Lung microvascular endothelial cell (primary cell): Measurements from ENCODE around the gene TMEM52. TPM values are rescaled to one million over a fixed set of nuclear protein-coding genes. Genes with fewer than 3 reads are reported as not detected.

Experiments
- DNase-seq, 2 donors: peaks; one replicate each; pipeline versions ENCODE4 v3.0.0 to v3.0.0-alpha.2; 2010; ENCODE audit warnings: low read depth in 2 of 2
- total RNA-seq: library from RNA; depleted of rRNA; stranded (reverse); fragments of >200 nt; gene quantifications from 2 replicates; pipeline ENCODE4 v1.2.1, GENCODE V29; 2014

The TMEM52 gene
- total RNA-seq, 1 donor from 2014 or later = 0.20 TPM

GRCh38 chr1:1914971-1915692, 3.9 kb downstream of the TMEM52 start, which contains the start of gene CALML6:
TSS of gene CALML6 (plus strand) at chr1:1915260. CDS start at chr1:1915281, 21 bp downstream.
- no peak for DNase-seq

GRCh38 chr1:1914101-1914970, 4.7 kb downstream of the TMEM52 start:
- no peak for DNase-seq

DNA sequence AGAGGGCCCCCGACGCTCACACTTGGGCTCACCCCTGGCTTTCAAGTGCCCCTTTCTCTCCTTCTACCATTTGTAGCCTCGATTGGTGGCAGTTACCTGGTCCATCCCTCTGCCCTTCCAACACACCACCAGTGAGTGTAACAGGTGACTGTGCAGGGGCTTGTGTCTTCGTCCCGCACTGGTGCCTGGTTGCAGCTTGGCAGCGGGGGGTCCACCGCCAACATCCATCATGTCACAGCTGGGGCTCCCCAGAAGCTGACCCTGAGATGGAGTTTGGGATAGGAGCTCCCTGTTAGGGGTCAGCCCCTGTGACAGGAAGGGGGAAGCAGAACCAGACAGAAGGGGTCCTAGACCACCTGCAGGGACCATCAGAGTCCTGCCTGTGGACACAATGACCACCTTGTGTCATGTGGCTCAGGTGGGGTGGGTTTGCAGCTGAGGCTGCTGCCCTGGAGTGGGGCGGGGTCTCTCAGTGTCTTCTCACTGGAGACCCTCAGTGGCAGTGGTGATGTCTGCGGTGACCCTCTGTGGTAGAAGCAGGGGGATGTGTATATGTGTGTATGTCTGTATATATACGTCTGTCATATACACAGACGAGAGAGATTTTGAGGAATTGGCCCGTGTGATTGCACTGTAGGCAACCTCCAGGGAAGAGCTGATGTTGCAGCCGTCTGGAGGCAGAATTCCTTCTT, 7.6 kb downstream of the TMEM52 start:
- no peak for DNase-seq

DNA sequence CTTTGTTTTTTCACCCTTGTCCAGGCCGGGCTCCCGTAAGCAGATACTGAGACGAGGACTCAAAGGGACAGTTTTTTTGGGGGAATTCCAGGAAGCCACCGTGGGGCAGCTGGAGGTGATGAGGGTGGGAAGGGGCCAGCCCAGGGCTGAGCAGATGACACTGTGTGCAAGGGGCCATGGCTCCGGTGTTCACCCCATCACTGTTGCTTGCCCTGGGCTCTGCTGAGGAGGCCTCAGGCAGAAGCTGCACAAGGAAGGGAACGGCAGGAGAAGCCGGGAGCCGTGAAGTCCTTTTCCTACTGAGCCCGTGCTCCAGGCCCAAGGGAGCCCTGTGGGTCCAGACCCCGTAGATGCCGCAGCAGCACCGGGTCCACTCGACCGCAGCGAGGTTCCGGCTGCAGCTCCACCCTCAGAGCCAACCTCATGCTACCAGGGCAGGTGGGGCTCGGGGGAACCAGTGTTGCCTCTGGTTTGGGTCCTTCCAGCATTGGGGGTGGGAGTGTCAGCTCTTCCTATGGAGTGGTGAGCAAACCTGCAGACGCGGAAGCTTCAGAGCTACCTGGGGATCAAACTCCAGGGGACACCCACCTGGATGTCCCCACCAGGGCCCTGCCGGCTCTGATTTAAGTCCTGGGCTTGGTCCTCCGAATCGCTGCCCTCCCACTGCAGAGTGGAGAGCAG, 8.3 kb downstream of the TMEM52 start:
- DNase-seq = no peak

GRCh38 chr1:1910033-1910465, 9.0 kb downstream of the TMEM52 start:
- DNase-seq = no peak

GRCh38 chr1:1908506-1908791, 10.6 kb downstream of the TMEM52 start:
- DNase-seq = peak in 1 of 2 donors; percentile 23

DNA sequence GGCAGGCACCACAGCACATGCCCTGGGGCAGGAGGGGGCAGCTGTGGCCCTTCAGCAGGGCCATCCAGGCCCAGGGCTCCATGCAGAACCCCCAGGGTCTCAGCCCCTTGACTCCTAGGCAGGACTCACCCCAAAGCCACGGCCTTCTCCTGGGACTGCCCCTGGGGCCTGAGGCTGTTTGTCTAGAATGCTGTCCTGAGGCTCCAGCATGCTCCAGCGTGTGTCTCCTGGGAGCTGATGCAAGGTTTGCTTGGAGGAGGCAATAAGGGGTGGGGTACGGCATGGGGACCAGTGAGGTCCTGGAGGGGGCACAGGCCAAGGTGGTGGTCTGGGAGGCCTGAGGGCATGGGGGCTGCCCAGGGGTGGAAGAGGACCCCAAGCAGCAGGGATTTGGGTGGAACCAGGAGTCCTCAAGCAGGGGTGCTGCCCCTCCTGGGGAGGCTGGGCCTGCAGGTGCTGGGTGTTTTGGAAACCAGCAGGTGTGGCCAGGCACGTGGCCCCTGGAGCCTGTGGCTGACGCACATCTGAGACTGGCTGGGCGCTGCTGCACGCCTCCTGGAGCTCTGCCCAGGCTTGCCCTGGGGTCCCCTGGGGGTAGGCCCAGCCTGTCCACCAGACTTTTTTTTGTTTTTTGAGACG, 11.9 kb downstream of the TMEM52 start:
- DNase-seq = no peak

DNA sequence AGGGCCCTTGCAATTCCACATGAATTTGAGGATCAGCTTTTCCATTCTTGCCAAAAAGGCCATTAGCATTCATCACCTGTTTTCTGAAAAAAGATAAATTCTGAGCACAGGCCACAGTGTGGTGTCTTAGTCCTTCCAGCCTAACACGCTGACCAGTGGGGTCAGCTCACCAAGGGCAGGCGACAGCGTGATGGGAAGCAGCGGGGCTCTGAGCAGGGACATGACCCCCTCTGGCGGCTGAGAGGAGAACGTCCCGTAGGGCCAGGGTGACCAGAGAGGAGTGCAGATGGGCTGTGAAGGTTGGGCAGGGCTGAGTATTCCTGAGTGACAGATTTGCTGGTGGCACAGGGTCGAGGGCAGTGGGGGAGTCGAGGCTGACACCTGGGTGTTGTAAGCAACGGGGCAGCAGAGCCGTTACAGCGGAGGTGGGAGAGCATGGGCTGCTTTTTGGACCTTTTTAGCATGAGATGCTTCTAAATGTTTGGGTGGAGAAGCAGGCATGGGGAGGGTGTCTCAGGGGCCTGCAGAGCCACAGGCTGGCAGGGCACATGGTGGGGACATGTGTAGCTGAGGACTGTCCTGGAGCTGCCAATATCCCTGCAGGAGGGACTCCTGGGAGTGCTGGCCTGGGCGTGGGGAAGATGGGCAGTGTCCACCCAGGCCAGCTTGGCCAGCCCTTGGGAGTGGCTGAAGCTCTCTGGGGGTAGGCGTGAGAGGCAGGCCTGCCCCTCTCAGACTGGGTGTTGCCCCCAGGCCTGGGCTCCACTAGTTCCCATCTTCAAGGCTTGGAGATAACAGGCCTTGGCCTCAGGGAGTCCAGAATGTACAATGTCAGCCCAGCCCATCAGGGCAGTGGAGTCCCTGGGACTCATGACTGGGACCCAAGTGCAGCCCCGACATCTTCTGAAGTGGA, 12.6 kb downstream of the TMEM52 start:
- DNase-seq = peak; percentile 86 to 91

- no peak for DNase-seq
These were observed 15.9 kb downstream of the TMEM52 start for GRCh38 chr1:1903224-1903623.

GRCh38 chr1:1901641-1902294, 17.3 kb downstream of the TMEM52 start:
- DNase-seq = no peak

GRCh38 chr1:1900883-1901640, 18.0 kb downstream of the TMEM52 start:
- DNase-seq = no peak

DNA sequence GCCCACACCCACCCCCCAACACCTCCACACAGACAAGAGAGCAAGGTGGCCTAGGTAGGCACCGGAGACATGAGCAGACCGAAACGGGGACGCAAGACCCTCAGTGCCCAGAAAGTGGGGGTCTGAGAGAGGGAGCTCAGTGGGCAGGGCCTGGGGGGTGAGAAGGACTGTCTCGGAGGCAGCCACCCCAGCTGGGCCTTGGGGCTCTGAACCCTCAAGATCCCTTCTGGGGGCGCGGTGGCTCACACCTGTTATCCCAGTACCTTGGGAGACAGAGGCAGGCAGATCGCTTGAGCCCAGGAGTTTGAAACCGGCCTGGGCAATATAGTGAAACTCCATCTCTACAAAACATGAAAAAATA, 19.1 kb downstream of the TMEM52 start:
- no peak for DNase-seq

- DNase-seq = no peak
These were observed 19.7 kb downstream of the TMEM52 start for GRCh38 chr1:1899266-1899966.

GRCh38 chr1:1898246-1898933, 20.7 kb downstream of the TMEM52 start:
- DNase-seq = no peak

DNA sequence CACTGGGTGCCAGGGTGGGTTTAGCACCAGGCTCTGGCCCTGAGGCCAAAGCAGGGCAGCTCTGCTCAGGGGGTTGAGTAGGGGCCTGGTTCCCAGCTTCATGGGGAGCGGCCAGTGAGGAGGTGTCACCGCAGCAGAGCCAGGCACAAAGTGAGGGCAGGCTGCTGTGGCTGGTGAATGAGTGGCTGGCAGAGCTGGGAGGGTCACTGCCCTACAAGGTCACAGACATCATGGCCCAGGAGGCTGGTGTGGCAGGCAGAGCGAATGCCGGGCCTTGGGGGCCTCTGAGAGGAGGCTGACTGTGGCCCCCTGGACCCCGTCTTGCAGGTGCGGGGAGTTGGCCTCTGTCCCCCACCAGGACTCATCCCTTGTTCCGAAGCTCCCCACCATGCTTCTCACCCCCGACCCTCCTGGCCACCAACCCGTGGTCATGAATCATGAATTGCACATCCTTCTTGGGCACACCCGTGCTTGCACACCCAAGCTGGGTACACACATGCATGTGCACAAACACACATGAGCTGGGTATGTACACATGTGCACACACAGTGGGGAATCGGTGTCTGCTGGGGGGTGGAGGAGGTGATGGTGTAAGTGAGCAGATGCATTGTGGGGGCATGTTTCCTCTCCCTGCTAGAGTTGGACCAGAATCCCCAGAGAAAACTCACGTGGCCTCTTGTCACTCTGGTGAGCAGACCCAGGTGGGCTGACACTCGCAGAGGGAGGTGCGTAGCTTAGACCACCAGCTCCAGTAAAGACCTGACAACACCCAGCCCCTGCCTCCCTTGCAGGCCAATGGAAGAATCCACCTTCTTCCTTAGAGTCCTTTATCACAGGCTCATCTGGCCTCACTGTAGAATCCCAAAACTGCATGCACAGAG, 23.4 kb downstream of the TMEM52 start:
- DNase-seq = no peak

GRCh38 chr1:1895060-1895418, 24.0 kb downstream of the TMEM52 start:
- DNase-seq = no peak
